ENCODE data around the gene OS9. TPM values are rescaled to one million over a fixed set of nuclear protein-coding genes. Genes with fewer than 3 reads are reported as not detected.
"Not testable (repeated sequence)": the region's sequence is repeated elsewhere in the genome, so short reads cannot be mapped to it uniquely, and the experiment has no call there.

Gene OS9
- 338 and 363 TPM in 2 replicates for total RNA-seq
- long read RNA-seq, transcript OS9-202 (15 exons, 2,691 nt), result minor isoform, 250 of 1,024 reads
- long read RNA-seq, transcript OS9-220 (14 exons, 2,135 nt), result major isoform, 393 of 1,024 reads
- long read RNA-seq, transcript OS9-204 (15 exons, 2,091 nt), result minor isoform, 14 of 1,024 reads
- long read RNA-seq, transcript OS9-201 (14 exons, 2,505 nt), result minor isoform, 138 of 1,024 reads
- long read RNA-seq, partial matches to known transcripts, result 70 of 1,024 reads
- long read RNA-seq, other reads (novel, unspliced or antisense), result 149 of 1,024 reads

GRCh38 chr12:57693659-57694458 is at the start of gene OS9:
Gene OS9 (plus strand): TSS chr12:57694132. CDS start chr12:57694162, 30 bp downstream.
- Mint-ChIP-seq H3K4me1 (ENCODE audit: unreplicated experiment) (no peaks in the 10 kb centered on the region), H3K4me3 (ENCODE audit: unreplicated experiment) (no peak within 1 kb of the TSS), H3K9me3 (ENCODE audit: unreplicated experiment) (peaks cover 7% of the 10 kb centered on the region), H3K27ac (ENCODE audit: unreplicated experiment) (no peak within 1 kb of the TSS), H3K36me3 (ENCODE audit: unreplicated experiment) (peaks cover 24% of the 10 kb centered on the region), H3K27me3 (ENCODE audit: unreplicated experiment) (peaks cover 16% of the 10 kb centered on the region)
- TF ChIP-seq, protein P1, sequence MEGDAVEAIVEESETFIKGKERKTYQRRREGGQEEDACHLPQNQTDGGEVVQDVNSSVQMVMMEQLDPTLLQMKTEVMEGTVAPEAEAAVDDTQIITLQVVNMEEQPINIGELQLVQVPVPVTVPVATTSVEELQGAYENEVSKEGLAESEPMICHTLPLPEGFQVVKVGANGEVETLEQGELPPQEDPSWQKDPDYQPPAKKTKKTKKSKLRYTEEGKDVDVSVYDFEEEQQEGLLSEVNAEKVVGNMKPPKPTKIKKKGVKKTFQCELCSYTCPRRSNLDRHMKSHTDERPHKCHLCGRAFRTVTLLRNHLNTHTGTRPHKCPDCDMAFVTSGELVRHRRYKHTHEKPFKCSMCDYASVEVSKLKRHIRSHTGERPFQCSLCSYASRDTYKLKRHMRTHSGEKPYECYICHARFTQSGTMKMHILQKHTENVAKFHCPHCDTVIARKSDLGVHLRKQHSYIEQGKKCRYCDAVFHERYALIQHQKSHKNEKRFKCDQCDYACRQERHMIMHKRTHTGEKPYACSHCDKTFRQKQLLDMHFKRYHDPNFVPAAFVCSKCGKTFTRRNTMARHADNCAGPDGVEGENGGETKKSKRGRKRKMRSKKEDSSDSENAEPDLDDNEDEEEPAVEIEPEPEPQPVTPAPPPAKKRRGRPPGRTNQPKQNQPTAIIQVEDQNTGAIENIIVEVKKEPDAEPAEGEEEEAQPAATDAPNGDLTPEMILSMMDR (IDR thresholded peaks at IDR 0.05), result peak; percentile 77
- DNase-seq (ENCODE audit: extremely low spot score, unreplicated experiment), result peak; percentile 98

GRCh38 chr12:57645990-57646658 is 47.8 kb upstream of the OS9 start:
- not testable (repeated sequence) for H3K9me3 Mint-ChIP-seq (ENCODE audit: unreplicated experiment); H3K4me1 Mint-ChIP-seq (ENCODE audit: unreplicated experiment); H3K36me3 Mint-ChIP-seq (ENCODE audit: unreplicated experiment); H3K4me3 Mint-ChIP-seq (ENCODE audit: unreplicated experiment); H3K27ac Mint-ChIP-seq (ENCODE audit: unreplicated experiment); DNase-seq (ENCODE audit: extremely low spot score, unreplicated experiment)
- H3K27me3 Mint-ChIP-seq (ENCODE audit: unreplicated experiment), result peaks cover 12% of the 10 kb centered on the region

- not testable (repeated sequence) for H3K4me3 Mint-ChIP-seq (ENCODE audit: unreplicated experiment); H3K36me3 Mint-ChIP-seq (ENCODE audit: unreplicated experiment); DNase-seq (ENCODE audit: extremely low spot score, unreplicated experiment); H3K27me3 Mint-ChIP-seq (ENCODE audit: unreplicated experiment); H3K4me1 Mint-ChIP-seq (ENCODE audit: unreplicated experiment); H3K27ac Mint-ChIP-seq (ENCODE audit: unreplicated experiment); H3K9me3 Mint-ChIP-seq (ENCODE audit: unreplicated experiment)
These were observed 47.3 kb upstream of the OS9 start for GRCh38 chr12:57646659-57647049.

GRCh38 chr12:57654042-57654441 is 39.9 kb upstream of the OS9 start:
- H3K4me3 Mint-ChIP-seq (ENCODE audit: unreplicated experiment), result no peak overlapping the region
- H3K9me3 Mint-ChIP-seq (ENCODE audit: unreplicated experiment), result peaks cover 5% of the 10 kb centered on the region
- DNase-seq (ENCODE audit: extremely low spot score, unreplicated experiment), result no peak
- no peaks in the 10 kb centered on the region for H3K4me1 Mint-ChIP-seq (ENCODE audit: unreplicated experiment)
- H3K27me3 Mint-ChIP-seq (ENCODE audit: unreplicated experiment), result peaks cover 34% of the 10 kb centered on the region
- TF ChIP-seq, protein P1 (IDR thresholded peaks at IDR 0.05), result no peak
- no peaks in the 10 kb centered on the region for H3K36me3 Mint-ChIP-seq (ENCODE audit: unreplicated experiment)
- H3K27ac Mint-ChIP-seq (ENCODE audit: unreplicated experiment), result no peak overlapping the region

DNA sequence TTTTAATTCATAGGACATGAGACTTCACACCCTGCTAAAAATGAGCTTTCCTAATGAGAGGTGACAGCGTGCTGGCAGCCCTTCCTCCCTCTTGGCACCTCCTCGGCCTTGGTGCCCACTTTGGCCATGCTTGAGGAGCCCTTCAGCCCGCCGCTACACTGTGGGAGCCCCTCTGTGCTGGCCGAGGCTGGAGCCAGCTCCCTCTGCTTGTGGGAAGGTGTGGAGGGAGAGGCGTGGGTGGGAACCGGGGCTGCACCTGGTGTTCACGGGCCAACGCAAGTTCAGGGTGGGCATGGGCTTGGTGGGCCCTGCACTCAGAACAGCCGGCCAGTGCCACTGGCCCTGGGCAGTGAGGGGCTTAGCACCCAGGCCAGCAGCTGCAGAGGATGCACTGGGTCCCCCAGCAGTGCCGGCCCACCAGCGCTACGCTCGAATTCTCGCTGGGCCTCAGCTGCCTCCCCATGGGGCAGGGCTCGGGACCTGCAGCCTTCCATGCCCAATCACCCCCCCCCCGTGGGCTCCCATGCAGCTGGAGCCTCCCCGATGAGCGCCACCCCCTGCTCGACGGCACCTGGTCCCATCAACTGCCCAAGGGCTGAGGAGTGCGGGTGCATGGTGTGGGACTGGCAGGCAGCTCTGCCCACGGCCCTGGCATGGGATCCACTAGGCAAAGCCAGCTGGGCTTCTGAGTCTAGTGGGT is 38.2 kb upstream of the OS9 start:
- H3K36me3 Mint-ChIP-seq (ENCODE audit: unreplicated experiment), result no peaks in the 10 kb centered on the region
- H3K9me3 Mint-ChIP-seq (ENCODE audit: unreplicated experiment), result peaks cover 5% of the 10 kb centered on the region
- TF ChIP-seq, protein P1 (IDR thresholded peaks at IDR 0.05), result no peak
- peaks cover 37% of the 10 kb centered on the region for H3K27me3 Mint-ChIP-seq (ENCODE audit: unreplicated experiment)
- no peaks in the 10 kb centered on the region for H3K4me1 Mint-ChIP-seq (ENCODE audit: unreplicated experiment)
- H3K4me3 Mint-ChIP-seq (ENCODE audit: unreplicated experiment), result no peak overlapping the region
- H3K27ac Mint-ChIP-seq (ENCODE audit: unreplicated experiment), result no peak overlapping the region
- no peak for DNase-seq (ENCODE audit: extremely low spot score, unreplicated experiment)

GRCh38 chr12:57656408-57656807 is 37.5 kb upstream of the OS9 start:
- DNase-seq (ENCODE audit: extremely low spot score, unreplicated experiment); H3K4me3 Mint-ChIP-seq (ENCODE audit: unreplicated experiment); H3K36me3 Mint-ChIP-seq (ENCODE audit: unreplicated experiment); H3K9me3 Mint-ChIP-seq (ENCODE audit: unreplicated experiment); H3K4me1 Mint-ChIP-seq (ENCODE audit: unreplicated experiment); H3K27ac Mint-ChIP-seq (ENCODE audit: unreplicated experiment): not testable (repeated sequence)
- H3K27me3 Mint-ChIP-seq (ENCODE audit: unreplicated experiment), result peaks cover 37% of the 10 kb centered on the region

Data from osteocyte (in vitro differentiated cells).